ENCODE results near the gene TMC2.

Gene TMC2

GRCh38 chr20:2690213-2690612, 153.8 kb downstream of the TMC2 start:
- ChIA-PET CTCF (interaction anchor here (1.0 to 5.6 kb wide), 5 partner anchors 11 to 311 kb away, joined by 3 to 77 read pairs (median 5); no protein-coding TSS in a partner anchor), POLR2A (no interaction called here)
- DNase-seq (ENCODE audit: low read depth, low spot score), result no peak
- no peak for TF ChIP-seq CTCF (IDR thresholded peaks at IDR 0.05; ENCODE audit: insufficient read depth, low read length, missing control alignments)
- H3K4me3 ChIP-seq (ENCODE audit: low read depth, low read length), result no peak overlapping the region

GRCh38 chr20:2690718-2691117, 154.3 kb downstream of the TMC2 start:
- ChIA-PET POLR2A (no interaction called here), CTCF (interaction anchor here (1.0 to 2.1 kb wide), 4 partner anchors 10 to 170 kb away, joined by 3 to 7 read pairs (median 4); no protein-coding TSS in a partner anchor)
- no peak for TF ChIP-seq CTCF (IDR thresholded peaks at IDR 0.05; ENCODE audit: insufficient read depth, low read length, missing control alignments)
- no peak overlapping the region for H3K4me3 ChIP-seq (ENCODE audit: low read depth, low read length)
- no peak for DNase-seq (ENCODE audit: low read depth, low spot score)

DNA sequence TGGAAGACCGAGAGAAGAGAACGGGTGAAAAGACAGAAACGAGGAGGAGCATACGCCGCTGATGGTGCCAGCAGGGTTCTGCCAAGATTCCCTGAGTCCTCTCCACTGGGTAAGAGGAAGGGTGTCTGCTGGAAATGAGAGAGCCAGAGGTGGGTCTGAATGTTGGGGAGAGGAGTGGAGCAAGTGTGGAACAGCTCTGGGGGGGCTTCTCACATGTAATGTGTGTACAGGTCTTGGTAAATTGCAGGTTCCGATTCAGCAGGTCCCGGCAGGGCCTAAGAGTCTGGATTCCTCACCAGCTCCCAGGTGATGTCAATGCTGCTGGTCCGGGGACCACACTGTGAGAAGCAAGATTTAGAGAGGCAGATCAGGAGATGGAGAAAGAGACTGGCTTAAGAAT, 154.8 kb downstream of the TMC2 start:
- no peak for TF ChIP-seq CTCF (IDR thresholded peaks at IDR 0.05; ENCODE audit: insufficient read depth, low read length, missing control alignments)
- POLR2A ChIA-PET, result no interaction called here
- CTCF ChIA-PET, result interaction anchor here (1.4 to 2.1 kb wide), 3 partner anchors 53 to 169 kb away, joined by 3 to 7 read pairs (median 5); no protein-coding TSS in a partner anchor

More for the DNA sequence above, 154.8 kb downstream of the TMC2 start:
- no peak for DNase-seq (ENCODE audit: low read depth, low spot score)
- H3K4me3 ChIP-seq (ENCODE audit: low read depth, low read length), result no peak overlapping the region
